ENCODE data around the gene ROBO2. TPM values are rescaled to one million over a fixed set of nuclear protein-coding genes. Genes with fewer than 3 reads are reported as not detected.

Gene ROBO2
- total RNA-seq, 6 donors from 2014 or later = 12.0 to 29.1 (median 14.0) TPM

DNA sequence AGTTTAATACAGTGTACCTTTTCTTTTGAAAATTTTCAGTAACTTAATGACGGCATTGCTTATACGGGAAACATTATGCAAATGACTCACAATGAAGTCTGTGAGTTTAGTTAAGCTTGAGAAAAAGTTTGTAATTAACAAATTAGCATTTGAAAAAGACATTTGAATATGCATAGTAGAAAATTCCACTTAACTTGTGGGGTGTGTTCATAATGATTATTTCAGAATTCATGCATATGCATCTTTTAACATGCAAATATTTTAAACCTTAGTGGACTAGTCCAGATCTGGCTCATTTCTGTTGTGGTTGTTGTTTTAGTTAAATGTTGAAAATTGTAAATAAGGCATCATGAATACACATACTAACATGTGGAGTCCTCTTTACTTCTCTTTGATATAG is 239.4 kb downstream of the ROBO2 start:
- no peak for ATAC-seq (ENCODE audit: low FRiP score in 2 of 2)
- Histone ChIP-seq H3K4me3 (no peak overlapping the region), H3K9me3 (no peaks in the 10 kb centered on the region), H3K27me3 (no peaks in the 10 kb centered on the region), H3K27ac (no peak overlapping the region), H3K36me3 (no peaks in the 10 kb centered on the region), H3K4me1 (no peaks in the 10 kb centered on the region)
- DNase-seq = no peak
- whole genome bisulfite sequencing, 2 donors = 88 to 92% methylated on average over 2 of the region's 2 CpGs
- TF ChIP-seq POLR2A (IDR thresholded peaks at IDR 0.05) = no peak
- TF ChIP-seq CTCF (IDR thresholded peaks at IDR 0.05) = no peak
- no peak for TF ChIP-seq EP300 (IDR thresholded peaks at IDR 0.05)
- no peak for TF ChIP-seq POLR2AphosphoS5 (IDR thresholded peaks at IDR 0.05)

- TF ChIP-seq EP300 (IDR thresholded peaks at IDR 0.05) (no peak), POLR2A (IDR thresholded peaks at IDR 0.05) (no peak), CTCF (IDR thresholded peaks at IDR 0.05) (no peak), POLR2AphosphoS5 (IDR thresholded peaks at IDR 0.05) (no peak)
- WGBS, 2 donors = 53 to 79% methylated on average over 7 to 8 of the region's 8 CpGs
- H3K27ac ChIP-seq = no peak overlapping the region
- H3K27me3 ChIP-seq = no peaks in the 10 kb centered on the region
- H3K4me1 ChIP-seq = no peaks in the 10 kb centered on the region
- H3K36me3 ChIP-seq = no peaks in the 10 kb centered on the region
- ATAC-seq (ENCODE audit: low FRiP score in 2 of 2) = no peak
- peak in 1 of 2 donors; percentile 1 for DNase-seq
- no peaks in the 10 kb centered on the region for H3K9me3 ChIP-seq
- no peak overlapping the region for H3K4me3 ChIP-seq
Measured at GRCh38 chr3:77281721-77282120, 241.8 kb downstream of the ROBO2 start.

DNA sequence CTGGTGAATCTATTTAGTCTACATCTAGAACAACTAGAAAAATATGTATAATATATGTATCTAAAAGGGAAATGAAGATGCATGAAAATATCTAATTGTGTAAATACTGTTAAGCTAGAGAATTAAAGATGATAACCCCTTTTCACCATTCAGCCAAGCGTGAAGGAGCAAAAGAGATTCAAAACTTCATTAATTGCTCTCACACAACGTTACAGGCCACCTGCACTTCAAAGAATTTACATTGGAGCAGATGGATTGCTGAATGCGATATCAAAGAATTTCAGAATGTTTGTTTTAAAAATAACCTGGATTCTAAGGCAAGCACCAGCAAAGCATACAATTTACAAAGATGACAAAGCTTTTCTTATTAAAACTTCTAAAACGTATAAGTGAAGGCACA is 243.2 kb downstream of the ROBO2 start:
- H3K4me1 ChIP-seq = no peaks in the 10 kb centered on the region
- H3K36me3 ChIP-seq = no peaks in the 10 kb centered on the region
- no peaks in the 10 kb centered on the region for H3K27me3 ChIP-seq
- 58 to 63% methylated on average over 4 of the region's 4 CpGs for WGBS, 2 donors
- ATAC-seq (ENCODE audit: low FRiP score in 2 of 2) (no peak), DNase-seq (no peak)
- no peak overlapping the region for H3K27ac ChIP-seq
- H3K9me3 ChIP-seq = no peaks in the 10 kb centered on the region
- no peak overlapping the region for H3K4me3 ChIP-seq
- TF ChIP-seq POLR2A (IDR thresholded peaks at IDR 0.05) (no peak), EP300 (IDR thresholded peaks at IDR 0.05) (no peak), POLR2AphosphoS5 (IDR thresholded peaks at IDR 0.05) (no peak), CTCF (IDR thresholded peaks at IDR 0.05) (no peak)

DNA sequence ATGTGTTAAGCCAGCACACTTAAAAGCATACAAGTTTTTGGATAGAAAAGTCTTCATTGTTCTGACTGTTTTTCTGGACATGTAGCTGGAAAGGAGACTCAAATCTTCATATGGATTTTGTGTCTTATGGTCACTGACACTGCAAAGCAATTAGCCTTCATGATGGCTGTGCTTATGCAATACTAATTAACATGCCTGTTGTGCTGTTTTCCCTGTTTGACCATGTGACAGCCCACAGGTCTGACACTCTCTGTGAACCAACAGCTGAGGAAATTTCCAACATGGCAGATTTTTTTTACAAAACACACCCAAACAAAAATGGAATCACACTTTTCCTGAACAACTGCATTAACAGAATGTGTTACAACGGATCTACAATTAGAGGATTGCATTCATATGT is 248.4 kb downstream of the ROBO2 start:
- Histone ChIP-seq H3K27me3 (no peaks in the 10 kb centered on the region), H3K9me3 (no peaks in the 10 kb centered on the region), H3K36me3 (no peaks in the 10 kb centered on the region), H3K4me3 (no peak overlapping the region), H3K27ac (no peak overlapping the region), H3K4me1 (no peaks in the 10 kb centered on the region)
- ATAC-seq (ENCODE audit: low FRiP score in 2 of 2) (no peak), DNase-seq (no peak)
- WGBS, 2 donors = 67 to 90% methylated on average over 1 of the region's 1 CpG
- TF ChIP-seq CTCF (IDR thresholded peaks at IDR 0.05) (no peak), EP300 (IDR thresholded peaks at IDR 0.05) (no peak), POLR2A (IDR thresholded peaks at IDR 0.05) (no peak), POLR2AphosphoS5 (IDR thresholded peaks at IDR 0.05) (no peak)

- DNase-seq (no peak), ATAC-seq (ENCODE audit: low FRiP score in 2 of 2) (no peak)
- Histone ChIP-seq H3K27me3 (no peaks in the 10 kb centered on the region), H3K9me3 (no peaks in the 10 kb centered on the region), H3K27ac (no peak overlapping the region), H3K36me3 (no peaks in the 10 kb centered on the region), H3K4me3 (no peak overlapping the region), H3K4me1 (no peaks in the 10 kb centered on the region)
- TF ChIP-seq POLR2A (IDR thresholded peaks at IDR 0.05) (no peak), CTCF (IDR thresholded peaks at IDR 0.05) (no peak), POLR2AphosphoS5 (IDR thresholded peaks at IDR 0.05) (no peak), EP300 (IDR thresholded peaks at IDR 0.05) (no peak)
- 81 to 87% methylated on average over 5 of the region's 5 CpGs for WGBS, 2 donors
Measured at GRCh38 chr3:77296527-77296926, 256.6 kb downstream of the ROBO2 start.
